ENCODE results near the gene PRSS27.

PRSS27 gene

DNA sequence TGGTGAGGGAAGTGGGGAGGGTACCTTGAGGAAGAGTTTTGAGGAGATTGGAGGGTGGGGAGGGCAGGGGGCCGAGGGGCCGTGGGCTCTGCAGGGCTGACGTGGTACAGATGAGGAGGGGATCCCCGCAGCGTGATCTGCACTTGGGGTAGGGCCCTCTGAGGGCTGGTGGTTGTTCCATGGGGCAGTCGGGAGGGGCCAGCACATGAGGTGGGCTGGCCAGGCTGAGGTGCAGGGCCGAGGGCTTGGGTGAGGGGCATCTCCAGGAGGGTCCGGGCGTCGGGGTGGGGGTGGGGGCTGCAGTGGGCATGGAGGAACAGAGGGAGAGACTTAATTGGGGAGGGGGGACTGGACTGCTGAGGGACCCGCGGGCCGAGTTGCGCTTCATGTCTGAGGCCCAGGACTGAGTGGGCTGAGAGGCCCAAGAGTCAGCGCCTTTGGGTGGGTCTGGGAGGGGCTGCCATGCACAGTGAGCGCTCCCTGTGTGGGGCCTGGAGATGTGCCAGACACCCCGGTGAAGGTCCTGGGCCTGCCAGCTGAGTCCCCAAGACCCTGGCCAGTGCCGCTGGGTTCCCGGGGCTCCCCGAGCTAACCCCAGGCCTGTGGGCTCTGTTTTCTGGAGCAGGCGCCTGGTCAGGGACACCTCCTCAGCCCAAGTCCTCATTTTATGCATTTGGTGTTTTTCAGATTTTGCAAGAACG is 13.3 kb downstream of the PRSS27 start:
- H3K36me3 ChIP-seq (ENCODE audit: control insufficient read depth, insufficient read depth, low read length), result peaks cover 58% of the 10 kb centered on the region

DNA sequence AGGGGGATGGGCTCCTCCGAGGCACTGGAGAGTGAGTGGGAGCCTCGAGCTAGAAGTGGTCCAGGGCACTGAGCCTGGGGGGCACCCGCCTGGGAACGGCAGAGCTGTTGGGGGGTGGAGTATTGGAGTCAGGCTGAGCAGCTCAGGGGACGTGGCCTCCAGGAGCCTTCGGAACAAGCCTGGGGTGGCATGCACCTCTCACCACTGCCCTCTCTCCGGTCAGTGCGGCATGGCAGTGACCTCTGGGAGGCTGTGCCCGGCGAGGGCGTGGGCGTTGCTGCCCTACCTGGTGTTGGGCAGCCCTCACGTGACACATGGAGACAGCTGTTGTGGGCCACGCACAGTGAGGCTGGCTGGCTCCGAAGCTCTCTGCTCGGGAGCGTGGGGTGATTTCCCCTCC is 13.9 kb downstream of the PRSS27 start:
- H3K9me3 ChIP-seq (ENCODE audit: control insufficient read depth, insufficient read depth, low read depth, low read length), result no peaks in the 10 kb centered on the region
- no peak overlapping the region for H3K27ac ChIP-seq (ENCODE audit: low read depth, low read length)
- H3K27me3 ChIP-seq (ENCODE audit: control insufficient read depth, insufficient read depth, low read length), result no peaks in the 10 kb centered on the region
- no peak overlapping the region for H3K9ac ChIP-seq (ENCODE audit: low read length)
- H3K36me3 ChIP-seq (ENCODE audit: control insufficient read depth, insufficient read depth, low read length), result peaks cover 64% of the 10 kb centered on the region
- H3K4me1 ChIP-seq (ENCODE audit: control insufficient read depth, insufficient read depth, low read length), result no peaks in the 10 kb centered on the region
- H3K4me3 ChIP-seq (ENCODE audit: low read depth, low read length), result no peak overlapping the region

More for the DNA sequence above, 13.3 kb downstream of the PRSS27 start:
- Histone ChIP-seq H3K4me1 (ENCODE audit: control insufficient read depth, insufficient read depth, low read length) (no peaks in the 10 kb centered on the region), H3K9ac (ENCODE audit: low read length) (no peak overlapping the region), H3K9me3 (ENCODE audit: control insufficient read depth, insufficient read depth, low read depth, low read length) (no peaks in the 10 kb centered on the region), H3K27me3 (ENCODE audit: control insufficient read depth, insufficient read depth, low read length) (no peaks in the 10 kb centered on the region), H3K27ac (ENCODE audit: low read depth, low read length) (no peak overlapping the region), H3K4me3 (ENCODE audit: low read depth, low read length) (no peak overlapping the region)

DNA sequence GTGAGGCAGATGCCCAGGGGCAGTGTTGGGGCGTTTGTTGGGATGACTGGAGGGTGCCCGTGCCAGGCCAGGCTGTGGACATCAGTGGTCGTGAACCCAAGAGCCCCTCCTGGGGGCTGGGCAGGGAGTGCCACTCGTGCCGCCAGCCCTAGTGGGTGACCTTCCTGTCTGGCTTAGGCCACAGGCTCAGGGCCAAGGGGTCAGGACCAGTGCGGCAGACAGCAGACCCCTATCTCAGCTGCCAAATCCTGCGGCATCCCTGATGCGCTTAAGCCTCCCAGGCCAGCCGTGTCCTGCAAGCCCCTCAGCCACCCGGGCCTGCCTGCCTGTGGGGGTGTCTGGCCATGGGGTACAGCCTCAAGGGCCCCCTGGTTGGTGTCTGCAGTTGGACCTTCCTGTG is 14.7 kb downstream of the PRSS27 start:
- Histone ChIP-seq H3K4me1 (ENCODE audit: control insufficient read depth, insufficient read depth, low read length) (no peaks in the 10 kb centered on the region), H3K27ac (ENCODE audit: low read depth, low read length) (no peak overlapping the region), H3K36me3 (ENCODE audit: control insufficient read depth, insufficient read depth, low read length) (peaks cover 70% of the 10 kb centered on the region), H3K9me3 (ENCODE audit: control insufficient read depth, insufficient read depth, low read depth, low read length) (no peaks in the 10 kb centered on the region), H3K4me3 (ENCODE audit: low read depth, low read length) (no peak overlapping the region), H3K27me3 (ENCODE audit: control insufficient read depth, insufficient read depth, low read length) (no peaks in the 10 kb centered on the region), H3K9ac (ENCODE audit: low read length) (no peak overlapping the region)

DNA sequence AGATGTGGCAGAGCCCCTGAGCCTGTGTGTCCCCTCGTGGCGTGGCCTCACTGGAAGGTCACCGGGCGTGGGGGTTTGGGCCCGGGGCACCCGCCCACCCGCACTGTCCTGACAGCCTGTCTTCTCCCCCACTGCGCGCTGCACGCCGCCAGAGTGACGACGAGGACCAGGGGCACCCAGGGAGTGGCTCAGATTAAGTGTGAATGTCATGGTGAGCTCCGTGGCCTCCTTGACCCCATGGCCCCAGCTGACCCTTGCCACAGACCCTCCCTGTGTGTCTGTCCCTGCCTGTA is 15.1 kb downstream of the PRSS27 start:
- H3K9ac ChIP-seq (ENCODE audit: low read length), result no peak overlapping the region
- H3K27ac ChIP-seq (ENCODE audit: low read depth, low read length), result no peak overlapping the region
- H3K27me3 ChIP-seq (ENCODE audit: control insufficient read depth, insufficient read depth, low read length), result no peaks in the 10 kb centered on the region
- no peaks in the 10 kb centered on the region for H3K4me1 ChIP-seq (ENCODE audit: control insufficient read depth, insufficient read depth, low read length)
- no peaks in the 10 kb centered on the region for H3K9me3 ChIP-seq (ENCODE audit: control insufficient read depth, insufficient read depth, low read depth, low read length)
- peaks cover 74% of the 10 kb centered on the region for H3K36me3 ChIP-seq (ENCODE audit: control insufficient read depth, insufficient read depth, low read length)
- no peak overlapping the region for H3K4me3 ChIP-seq (ENCODE audit: low read depth, low read length)

DNA sequence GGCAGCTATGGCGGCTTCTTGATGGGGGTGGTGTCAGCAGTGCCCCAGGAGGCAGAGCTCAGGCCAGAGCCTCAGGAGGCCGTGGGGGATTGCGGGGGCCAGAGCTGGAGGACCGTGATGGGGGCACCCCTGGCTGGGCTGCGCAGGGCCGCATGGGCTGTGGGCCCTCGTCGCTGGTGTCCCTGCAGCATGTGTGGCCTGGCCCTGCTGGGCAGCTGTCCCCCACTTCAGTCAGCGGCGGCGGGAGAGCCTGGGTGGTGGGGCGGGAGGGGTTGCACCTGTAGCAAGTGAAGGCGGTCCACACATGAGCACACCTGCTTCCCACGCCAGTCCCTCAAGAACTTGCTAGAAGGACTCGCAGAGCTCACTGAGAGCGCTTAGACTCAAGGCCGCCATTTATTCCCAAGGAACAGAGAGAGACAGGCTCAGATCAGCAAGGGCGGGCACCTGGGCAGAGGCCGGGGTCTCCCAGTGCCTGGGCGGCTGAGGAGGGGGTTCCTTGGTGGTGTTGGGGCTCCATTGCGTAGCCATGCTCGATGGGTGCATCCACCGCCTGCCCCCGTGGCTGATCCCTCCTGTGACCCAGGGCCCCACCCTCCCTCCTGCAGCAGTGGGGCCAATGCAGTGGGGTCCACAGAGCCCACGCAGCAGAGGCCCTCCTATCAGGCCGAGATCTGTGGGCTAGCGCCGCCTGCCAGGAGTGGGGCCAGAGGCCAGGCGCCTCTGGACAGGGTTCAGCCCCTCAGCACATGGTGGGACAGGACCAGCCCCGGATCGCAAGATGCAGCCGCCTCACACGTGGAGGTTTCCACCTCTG is 15.7 kb downstream of the PRSS27 start:
- Histone ChIP-seq H3K27ac (ENCODE audit: low read depth, low read length) (no peak overlapping the region), H3K9ac (ENCODE audit: low read length) (no peak overlapping the region), H3K4me1 (ENCODE audit: control insufficient read depth, insufficient read depth, low read length) (no peaks in the 10 kb centered on the region), H3K27me3 (ENCODE audit: control insufficient read depth, insufficient read depth, low read length) (no peaks in the 10 kb centered on the region), H3K36me3 (ENCODE audit: control insufficient read depth, insufficient read depth, low read length) (peaks cover 76% of the 10 kb centered on the region), H3K9me3 (ENCODE audit: control insufficient read depth, insufficient read depth, low read depth, low read length) (no peaks in the 10 kb centered on the region), H3K4me3 (ENCODE audit: low read depth, low read length) (no peak overlapping the region)

DNA sequence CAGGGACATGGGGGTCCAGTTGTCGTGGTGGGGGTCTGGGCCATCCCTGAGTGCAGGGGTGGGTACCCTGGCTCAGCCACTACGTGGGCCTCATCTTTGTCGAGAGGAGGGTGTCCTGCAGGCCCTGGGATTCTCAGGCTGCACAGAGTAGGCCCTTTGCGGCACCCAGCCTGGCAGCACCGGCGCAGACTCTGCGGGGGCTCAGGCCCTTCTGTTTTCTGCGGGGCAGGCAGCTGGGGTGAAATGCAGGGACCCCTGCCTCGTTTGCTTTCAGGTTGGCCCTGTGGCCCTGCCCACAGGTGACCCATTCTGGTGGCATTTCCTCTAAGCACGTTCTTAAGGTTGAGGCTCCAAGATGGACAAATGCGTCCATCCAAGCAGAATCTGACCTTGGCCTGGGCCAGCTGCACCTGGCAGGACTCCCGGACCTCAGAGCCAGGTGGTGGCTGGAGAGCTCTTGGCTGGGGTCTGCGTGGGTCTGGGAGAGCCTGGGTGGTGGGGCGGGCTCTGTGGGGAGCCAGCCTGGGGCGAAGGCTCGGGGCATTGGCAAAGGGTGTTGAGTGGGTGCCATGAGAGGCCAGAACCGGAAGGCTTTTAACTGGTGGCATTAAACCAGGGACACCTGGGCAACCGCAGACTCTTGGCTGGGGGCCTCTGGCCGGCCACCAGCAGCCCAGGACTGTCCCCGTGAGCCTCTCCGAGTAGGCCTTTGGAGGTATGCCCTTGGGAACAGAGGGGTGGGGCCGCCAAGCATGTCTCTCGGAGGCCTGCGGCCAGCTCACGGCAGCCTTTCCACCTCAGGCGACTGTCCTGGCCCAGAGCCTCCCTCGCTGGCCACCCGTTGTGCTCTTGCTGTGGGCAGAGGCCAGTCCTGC is 16.9 kb downstream of the PRSS27 start:
- no peaks in the 10 kb centered on the region for H3K9me3 ChIP-seq (ENCODE audit: control insufficient read depth, insufficient read depth, low read depth, low read length)
- H3K4me1 ChIP-seq (ENCODE audit: control insufficient read depth, insufficient read depth, low read length), result no peaks in the 10 kb centered on the region
- H3K36me3 ChIP-seq (ENCODE audit: control insufficient read depth, insufficient read depth, low read length), result peaks cover 74% of the 10 kb centered on the region
- no peaks in the 10 kb centered on the region for H3K27me3 ChIP-seq (ENCODE audit: control insufficient read depth, insufficient read depth, low read length)
- H3K9ac ChIP-seq (ENCODE audit: low read length), result no peak overlapping the region
- no peak overlapping the region for H3K27ac ChIP-seq (ENCODE audit: low read depth, low read length)
- no peak overlapping the region for H3K4me3 ChIP-seq (ENCODE audit: low read depth, low read length)

DNA sequence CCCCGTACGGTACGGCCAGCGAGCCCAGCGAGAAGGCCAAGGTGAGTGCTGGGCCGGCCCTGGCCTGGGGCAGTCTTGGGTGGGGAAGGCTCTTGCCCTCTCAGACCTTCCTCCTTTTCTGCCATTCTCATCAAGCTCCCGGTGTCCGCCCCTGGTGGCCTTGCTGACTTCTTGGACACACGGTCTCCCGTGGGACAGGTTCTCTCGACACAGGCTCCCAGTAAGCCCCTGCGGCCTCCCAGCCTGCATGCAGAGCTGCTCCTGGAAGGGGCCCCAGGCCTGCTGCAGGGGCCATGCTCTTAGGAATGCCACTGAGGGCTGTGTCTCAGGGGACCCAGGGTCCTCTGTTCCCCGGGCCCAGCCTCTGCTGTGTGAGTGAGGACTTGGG is 17.6 kb downstream of the PRSS27 start:
- no peaks in the 10 kb centered on the region for H3K9me3 ChIP-seq (ENCODE audit: control insufficient read depth, insufficient read depth, low read depth, low read length)
- H3K27ac ChIP-seq (ENCODE audit: low read depth, low read length), result no peak overlapping the region
- no peaks in the 10 kb centered on the region for H3K27me3 ChIP-seq (ENCODE audit: control insufficient read depth, insufficient read depth, low read length)
- H3K9ac ChIP-seq (ENCODE audit: low read length), result no peak overlapping the region
- no peaks in the 10 kb centered on the region for H3K4me1 ChIP-seq (ENCODE audit: control insufficient read depth, insufficient read depth, low read length)
- H3K4me3 ChIP-seq (ENCODE audit: low read depth, low read length), result no peak overlapping the region
- H3K36me3 ChIP-seq (ENCODE audit: control insufficient read depth, insufficient read depth, low read length), result peaks cover 74% of the 10 kb centered on the region

DNA sequence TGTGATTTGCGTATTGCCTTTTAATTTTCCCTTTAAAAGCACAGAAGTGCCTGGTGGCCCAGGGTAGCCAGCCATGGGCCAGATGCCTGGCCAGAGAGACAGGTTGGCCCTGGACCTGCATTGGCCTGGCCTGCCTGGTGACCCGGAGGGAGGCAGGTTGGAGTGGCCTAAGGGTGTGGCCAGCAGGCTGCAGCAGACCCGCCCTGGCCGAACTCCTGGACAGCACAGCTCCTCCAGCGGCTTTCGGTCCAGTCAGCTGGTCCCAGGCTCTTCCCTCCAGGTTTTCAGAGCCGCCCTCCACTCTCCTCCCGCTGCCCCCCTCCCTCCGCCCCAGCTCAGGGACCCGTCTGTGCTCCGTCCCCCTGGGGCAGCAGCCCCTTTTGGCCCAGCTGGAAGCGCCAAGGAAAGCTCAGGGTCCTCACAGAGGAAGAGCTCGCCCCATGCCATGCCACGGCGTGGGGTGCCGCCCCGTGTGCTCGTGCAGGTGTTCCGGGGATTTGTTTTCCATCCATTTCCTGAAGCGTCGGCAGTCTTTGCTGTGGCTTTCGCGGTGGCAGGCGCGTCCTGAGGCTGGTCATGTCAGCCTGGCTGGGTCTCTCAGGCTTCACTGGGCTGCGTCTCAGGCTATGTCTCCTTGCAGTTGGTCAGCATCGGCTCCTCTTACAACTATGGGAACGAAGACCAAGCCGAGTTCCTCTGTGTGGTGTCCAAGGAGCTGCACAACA is 18.1 kb downstream of the PRSS27 start:
- Histone ChIP-seq H3K27ac (ENCODE audit: low read depth, low read length) (no peak overlapping the region), H3K36me3 (ENCODE audit: control insufficient read depth, insufficient read depth, low read length) (peaks cover 74% of the 10 kb centered on the region), H3K27me3 (ENCODE audit: control insufficient read depth, insufficient read depth, low read length) (no peaks in the 10 kb centered on the region), H3K9me3 (ENCODE audit: control insufficient read depth, insufficient read depth, low read depth, low read length) (no peaks in the 10 kb centered on the region), H3K4me3 (ENCODE audit: low read depth, low read length) (no peak overlapping the region), H3K4me1 (ENCODE audit: control insufficient read depth, insufficient read depth, low read length) (no peaks in the 10 kb centered on the region), H3K9ac (ENCODE audit: low read length) (no peak overlapping the region)

DNA sequence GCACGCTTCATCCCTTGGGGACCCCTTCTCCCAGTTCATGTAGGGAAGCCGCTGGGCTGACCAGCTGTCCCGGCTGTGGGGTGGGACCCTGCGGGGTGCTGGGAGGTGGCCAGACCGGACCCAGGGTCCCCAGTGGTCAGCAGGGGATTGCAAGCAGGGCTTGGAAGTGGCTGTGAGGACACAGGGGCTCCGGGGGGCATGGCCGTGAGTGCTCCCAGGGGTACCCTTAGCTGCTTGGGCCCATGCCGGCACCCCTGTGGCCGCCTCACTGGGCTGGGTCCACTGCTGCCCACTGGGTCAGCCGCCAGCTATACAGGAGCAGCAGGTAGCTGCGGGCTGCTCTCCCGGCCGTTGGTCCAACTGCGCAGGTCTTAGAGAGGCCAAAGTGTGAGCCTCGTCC is 18.8 kb downstream of the PRSS27 start:
- no peaks in the 10 kb centered on the region for H3K9me3 ChIP-seq (ENCODE audit: control insufficient read depth, insufficient read depth, low read depth, low read length)
- H3K9ac ChIP-seq (ENCODE audit: low read length), result no peak overlapping the region
- no peak overlapping the region for H3K4me3 ChIP-seq (ENCODE audit: low read depth, low read length)
- no peaks in the 10 kb centered on the region for H3K4me1 ChIP-seq (ENCODE audit: control insufficient read depth, insufficient read depth, low read length)
- H3K27ac ChIP-seq (ENCODE audit: low read depth, low read length), result no peak overlapping the region
- H3K27me3 ChIP-seq (ENCODE audit: control insufficient read depth, insufficient read depth, low read length), result no peaks in the 10 kb centered on the region
- peaks cover 75% of the 10 kb centered on the region for H3K36me3 ChIP-seq (ENCODE audit: control insufficient read depth, insufficient read depth, low read length)

DNA sequence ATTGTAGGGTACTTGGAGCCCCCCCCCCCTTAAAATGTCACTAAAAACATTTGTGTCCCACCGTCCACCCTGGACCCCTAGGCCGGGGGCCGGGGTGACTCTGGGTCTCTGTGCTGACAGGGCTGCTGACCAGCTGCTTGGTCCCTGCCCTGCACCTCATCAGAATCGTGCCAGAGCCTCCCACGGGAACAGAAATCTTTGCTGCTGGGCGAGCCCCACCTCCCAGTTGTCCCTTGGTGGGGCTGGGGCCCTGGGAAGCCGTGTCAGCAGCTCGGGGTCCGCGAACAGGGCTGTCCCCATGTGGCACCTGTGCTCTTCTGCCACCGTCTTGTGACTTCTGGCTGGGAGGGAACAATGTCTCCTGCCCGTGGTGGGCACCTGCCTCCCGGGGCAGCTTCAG is 19.2 kb downstream of the PRSS27 start:
- Histone ChIP-seq H3K9me3 (ENCODE audit: control insufficient read depth, insufficient read depth, low read depth, low read length) (no peaks in the 10 kb centered on the region), H3K4me3 (ENCODE audit: low read depth, low read length) (no peak overlapping the region), H3K27ac (ENCODE audit: low read depth, low read length) (no peak overlapping the region), H3K36me3 (ENCODE audit: control insufficient read depth, insufficient read depth, low read length) (peaks cover 72% of the 10 kb centered on the region), H3K9ac (ENCODE audit: low read length) (no peak overlapping the region), H3K4me1 (ENCODE audit: control insufficient read depth, insufficient read depth, low read length) (no peaks in the 10 kb centered on the region), H3K27me3 (ENCODE audit: control insufficient read depth, insufficient read depth, low read length) (no peaks in the 10 kb centered on the region)
